ENCODE data around the gene HYAL3.

DNA sequence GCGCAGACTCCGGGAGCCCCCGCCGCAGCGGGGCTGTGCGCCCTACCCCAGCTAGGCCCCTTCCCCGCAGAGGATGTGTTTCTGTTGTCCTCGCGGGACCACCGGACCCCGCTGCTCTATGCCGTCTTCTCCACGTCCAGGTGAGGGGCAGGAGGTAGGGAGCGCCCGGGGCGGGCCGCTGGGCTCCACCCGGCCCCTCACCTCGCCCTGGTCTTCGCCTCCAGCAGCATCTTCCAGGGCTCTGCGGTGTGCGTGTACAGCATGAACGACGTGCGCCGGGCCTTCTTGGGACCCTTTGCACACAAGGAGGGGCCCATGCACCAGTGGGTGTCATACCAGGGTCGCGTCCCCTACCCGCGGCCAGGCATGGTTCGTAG lies 25.5 kb downstream of the HYAL3 start:
- TF ChIP-seq, protein P1, sequence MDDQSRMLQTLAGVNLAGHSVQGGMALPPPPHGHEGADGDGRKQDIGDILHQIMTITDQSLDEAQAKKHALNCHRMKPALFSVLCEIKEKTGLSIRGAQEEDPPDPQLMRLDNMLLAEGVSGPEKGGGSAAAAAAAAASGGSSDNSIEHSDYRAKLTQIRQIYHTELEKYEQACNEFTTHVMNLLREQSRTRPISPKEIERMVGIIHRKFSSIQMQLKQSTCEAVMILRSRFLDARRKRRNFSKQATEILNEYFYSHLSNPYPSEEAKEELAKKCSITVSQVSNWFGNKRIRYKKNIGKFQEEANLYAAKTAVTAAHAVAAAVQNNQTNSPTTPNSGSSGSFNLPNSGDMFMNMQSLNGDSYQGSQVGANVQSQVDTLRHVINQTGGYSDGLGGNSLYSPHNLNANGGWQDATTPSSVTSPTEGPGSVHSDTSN (IDR thresholded peaks at IDR 0.05; ENCODE audit: insufficient replicate concordance, low read depth, low read length), result no peak
- TF ChIP-seq, protein P2, sequence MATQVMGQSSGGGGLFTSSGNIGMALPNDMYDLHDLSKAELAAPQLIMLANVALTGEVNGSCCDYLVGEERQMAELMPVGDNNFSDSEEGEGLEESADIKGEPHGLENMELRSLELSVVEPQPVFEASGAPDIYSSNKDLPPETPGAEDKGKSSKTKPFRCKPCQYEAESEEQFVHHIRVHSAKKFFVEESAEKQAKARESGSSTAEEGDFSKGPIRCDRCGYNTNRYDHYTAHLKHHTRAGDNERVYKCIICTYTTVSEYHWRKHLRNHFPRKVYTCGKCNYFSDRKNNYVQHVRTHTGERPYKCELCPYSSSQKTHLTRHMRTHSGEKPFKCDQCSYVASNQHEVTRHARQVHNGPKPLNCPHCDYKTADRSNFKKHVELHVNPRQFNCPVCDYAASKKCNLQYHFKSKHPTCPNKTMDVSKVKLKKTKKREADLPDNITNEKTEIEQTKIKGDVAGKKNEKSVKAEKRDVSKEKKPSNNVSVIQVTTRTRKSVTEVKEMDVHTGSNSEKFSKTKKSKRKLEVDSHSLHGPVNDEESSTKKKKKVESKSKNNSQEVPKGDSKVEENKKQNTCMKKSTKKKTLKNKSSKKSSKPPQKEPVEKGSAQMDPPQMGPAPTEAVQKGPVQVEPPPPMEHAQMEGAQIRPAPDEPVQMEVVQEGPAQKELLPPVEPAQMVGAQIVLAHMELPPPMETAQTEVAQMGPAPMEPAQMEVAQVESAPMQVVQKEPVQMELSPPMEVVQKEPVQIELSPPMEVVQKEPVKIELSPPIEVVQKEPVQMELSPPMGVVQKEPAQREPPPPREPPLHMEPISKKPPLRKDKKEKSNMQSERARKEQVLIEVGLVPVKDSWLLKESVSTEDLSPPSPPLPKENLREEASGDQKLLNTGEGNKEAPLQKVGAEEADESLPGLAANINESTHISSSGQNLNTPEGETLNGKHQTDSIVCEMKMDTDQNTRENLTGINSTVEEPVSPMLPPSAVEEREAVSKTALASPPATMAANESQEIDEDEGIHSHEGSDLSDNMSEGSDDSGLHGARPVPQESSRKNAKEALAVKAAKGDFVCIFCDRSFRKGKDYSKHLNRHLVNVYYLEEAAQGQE (IDR thresholded peaks at IDR 0.05; ENCODE audit: low read depth, low read length), result no peak

Data from GM12878 (cell line).